Measurements from ENCODE around the gene RABL2A. TPM values are rescaled to one million over a fixed set of nuclear protein-coding genes. Genes with fewer than 3 reads are reported as not detected.
"Not testable (repeated sequence)": the region's sequence is repeated elsewhere in the genome, so short reads cannot be mapped to it uniquely, and the experiment has no call there.

Gene RABL2A
- total and polyA plus RNA-seq, 8 donors, result 5.2 to 17.7 (median 7.8) TPM

- H3K36me3 ChIP-seq; H3K4me1 ChIP-seq; FAIRE-seq; H3K9me3 ChIP-seq; H3K27me3 ChIP-seq; intact Hi-C loops (cut with DNase I): not testable (repeated sequence)
- ATAC-seq (peak in 3 of 4 donors; percentile 40 to 78 (median 73)), DNase-seq (peak; percentile 93 to 98 (median 95))
- peak; percentile 100 for TF ChIP-seq CTCF (IDR thresholded peaks at IDR 0.05)
- Histone ChIP-seq H3K4me3 (peak overlapping the region; percentile 22 to 49 (median 43)), H3K27ac (peak overlapping the region; percentile 59 to 88 (median 78))
- WGBS, 2 donors, result 0 to 1% methylated on average over 20 of the region's 20 CpGs
These were observed 23.0 kb upstream of the RABL2A start for GRCh38 chr2:113604085-113604477.

GRCh38 chr2:113604661-113605060 lies 22.4 kb upstream of the RABL2A start:
- H3K36me3 ChIP-seq; H3K27me3 ChIP-seq; FAIRE-seq; H3K9me3 ChIP-seq; DNase-seq; intact Hi-C loops (cut with DNase I); ATAC-seq; H3K4me1 ChIP-seq: not testable (repeated sequence)
- H3K4me3 ChIP-seq, result peak overlapping the region in 1 of 4 donors; percentile 49
- 59 to 62% methylated on average over 4 to 5 of the region's 5 CpGs for WGBS, 2 donors
- H3K27ac ChIP-seq, result peak overlapping the region in 3 of 4 donors; percentile 72 to 88 (median 84)

- ATAC-seq; H3K27ac ChIP-seq; H3K4me3 ChIP-seq; DNase-seq; H3K36me3 ChIP-seq; H3K9me3 ChIP-seq; FAIRE-seq; H3K4me1 ChIP-seq; intact Hi-C loops (cut with DNase I); H3K27me3 ChIP-seq: not testable (repeated sequence)
- WGBS, 2 donors, result 64 to 72% methylated on average over 1 of the region's 1 CpG
These were observed 21.0 kb upstream of the RABL2A start for GRCh38 chr2:113606036-113606435.

- ATAC-seq; DNase-seq; intact Hi-C loops (cut with DNase I); H3K9me3 ChIP-seq; H3K27ac ChIP-seq; H3K27me3 ChIP-seq; H3K4me3 ChIP-seq; H3K4me1 ChIP-seq; H3K36me3 ChIP-seq; FAIRE-seq: not testable (repeated sequence)
- 56 to 74% methylated on average over 5 to 7 of the region's 7 CpGs for WGBS, 2 donors
These were observed 17.2 kb upstream of the RABL2A start for GRCh38 chr2:113609822-113610221.

- WGBS, 2 donors, result 88 to 95% methylated on average over 4 of the region's 5 CpGs
- H3K36me3 ChIP-seq; H3K4me3 ChIP-seq; H3K27ac ChIP-seq; DNase-seq; H3K4me1 ChIP-seq; intact Hi-C loops (cut with DNase I); H3K9me3 ChIP-seq; FAIRE-seq; ATAC-seq; H3K27me3 ChIP-seq: not testable (repeated sequence)
These were observed 6.1 kb upstream of the RABL2A start for GRCh38 chr2:113621002-113621401.

GRCh38 chr2:113625906-113626305 lies 1.2 kb upstream of the RABL2A start:
- H3K4me1 ChIP-seq; H3K27me3 ChIP-seq; FAIRE-seq; H3K9me3 ChIP-seq; ATAC-seq; intact Hi-C loops (cut with DNase I); H3K36me3 ChIP-seq; H3K27ac ChIP-seq; DNase-seq: not testable (repeated sequence)
- 25 to 28% methylated on average over 9 to 10 of the region's 10 CpGs for WGBS, 2 donors
- H3K4me3 ChIP-seq, result peak overlapping the region in 1 of 4 donors; percentile 48

GRCh38 chr2:113632849-113633345 lies 5.8 kb downstream of the RABL2A start:
- H3K9me3 ChIP-seq; H3K27ac ChIP-seq; H3K36me3 ChIP-seq; intact Hi-C loops (cut with DNase I); DNase-seq; FAIRE-seq; H3K4me1 ChIP-seq; H3K4me3 ChIP-seq; ATAC-seq; H3K27me3 ChIP-seq: not testable (repeated sequence)
- 71 to 78% methylated on average over 4 of the region's 4 CpGs for WGBS, 2 donors

- DNase-seq; H3K27ac ChIP-seq; H3K4me1 ChIP-seq; ATAC-seq; H3K9me3 ChIP-seq; H3K36me3 ChIP-seq; H3K27me3 ChIP-seq; H3K4me3 ChIP-seq; intact Hi-C loops (cut with DNase I); FAIRE-seq: not testable (repeated sequence)
- 85 to 88% methylated on average over 12 of the region's 12 CpGs for WGBS, 2 donors
These were observed 8.3 kb downstream of the RABL2A start for GRCh38 chr2:113635358-113635757.

- ATAC-seq; H3K27me3 ChIP-seq; H3K9me3 ChIP-seq; FAIRE-seq; H3K27ac ChIP-seq; H3K4me3 ChIP-seq; H3K4me1 ChIP-seq; intact Hi-C loops (cut with DNase I); H3K36me3 ChIP-seq; DNase-seq: not testable (repeated sequence)
- WGBS, 2 donors, result 94 to 95% methylated on average over 2 to 4 of the region's 4 CpGs
These were observed 9.2 kb downstream of the RABL2A start for GRCh38 chr2:113636226-113636625.

GRCh38 chr2:113638084-113638483 lies 11.0 kb downstream of the RABL2A start:
- FAIRE-seq; DNase-seq; ATAC-seq; intact Hi-C loops (cut with DNase I); H3K27ac ChIP-seq; H3K9me3 ChIP-seq; H3K4me1 ChIP-seq; H3K4me3 ChIP-seq; H3K36me3 ChIP-seq; H3K27me3 ChIP-seq: not testable (repeated sequence)
- 81 to 94% methylated on average over 3 of the region's 3 CpGs for WGBS, 2 donors

GRCh38 chr2:113646217-113646616 lies 19.2 kb downstream of the RABL2A start:
- H3K4me1 ChIP-seq; H3K27me3 ChIP-seq; H3K9me3 ChIP-seq; H3K27ac ChIP-seq; H3K36me3 ChIP-seq; H3K4me3 ChIP-seq; FAIRE-seq; DNase-seq; intact Hi-C loops (cut with DNase I); ATAC-seq: not testable (repeated sequence)
- WGBS, 2 donors, result 65 to 87% methylated on average over 2 of the region's 2 CpGs

All from pancreas (tissue), 10 donors.